ENCODE data around the gene FANCG.

FANCG gene

DNA sequence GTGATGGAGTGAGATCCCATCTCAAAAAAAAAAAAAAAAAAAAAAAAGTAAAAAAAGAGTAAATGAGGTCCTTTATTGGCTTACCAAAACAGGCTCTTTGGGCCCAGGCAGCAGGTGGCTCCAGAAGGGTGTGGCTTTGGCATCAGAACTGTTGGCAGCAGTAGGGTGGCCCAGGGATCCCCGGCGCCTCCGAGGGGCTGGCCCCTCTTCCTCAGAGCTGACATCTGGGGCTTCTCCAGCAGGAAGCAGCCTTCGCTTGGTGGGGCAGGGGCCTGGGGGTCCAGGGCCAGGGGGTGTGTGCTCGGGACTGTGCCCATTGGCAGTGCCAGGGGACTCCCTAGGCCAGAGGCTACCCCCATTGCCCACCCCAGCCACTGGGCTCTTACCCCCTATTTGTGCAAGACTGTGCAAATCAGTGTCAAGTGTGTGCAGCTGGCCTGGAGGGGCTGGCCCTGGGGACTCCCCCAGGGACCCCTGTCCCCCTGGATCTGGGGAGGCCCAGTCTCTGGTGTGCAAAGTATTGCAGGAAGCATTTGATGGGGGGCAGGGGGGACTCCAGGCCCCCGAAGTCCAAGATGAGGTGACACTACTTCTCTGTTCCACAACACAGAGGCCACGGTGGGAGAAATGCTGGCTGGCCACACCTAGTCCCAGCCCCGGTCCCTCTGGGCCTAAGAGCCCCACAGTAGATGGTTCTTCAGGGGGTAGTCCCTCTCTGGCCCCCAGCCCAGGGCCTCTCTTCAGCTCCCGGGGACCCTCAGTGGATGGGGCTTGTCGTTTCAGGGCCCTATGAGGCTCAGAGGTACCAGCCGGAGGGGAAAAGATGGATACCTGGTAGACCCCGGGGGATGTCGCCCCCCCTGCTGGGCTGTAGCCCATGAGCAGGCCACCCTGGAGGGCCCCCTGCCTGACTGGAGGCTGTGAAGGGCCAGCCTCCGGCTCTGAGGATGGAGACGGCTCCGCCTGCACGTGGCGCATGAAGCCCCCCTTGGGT lies 27.9 kb upstream of the FANCG start:
- Mint-ChIP-seq H3K4me1 (peaks cover 39% of the 10 kb centered on the region), H3K27ac (peak overlapping the region in 1 of 2 donors; percentile 60), H3K4me3 (no peak overlapping the region), H3K27me3 (no peaks in the 10 kb centered on the region), H3K9me3 (no peaks in the 10 kb centered on the region)
- ATAC-seq = no peak
- no peak for DNase-seq

DNA sequence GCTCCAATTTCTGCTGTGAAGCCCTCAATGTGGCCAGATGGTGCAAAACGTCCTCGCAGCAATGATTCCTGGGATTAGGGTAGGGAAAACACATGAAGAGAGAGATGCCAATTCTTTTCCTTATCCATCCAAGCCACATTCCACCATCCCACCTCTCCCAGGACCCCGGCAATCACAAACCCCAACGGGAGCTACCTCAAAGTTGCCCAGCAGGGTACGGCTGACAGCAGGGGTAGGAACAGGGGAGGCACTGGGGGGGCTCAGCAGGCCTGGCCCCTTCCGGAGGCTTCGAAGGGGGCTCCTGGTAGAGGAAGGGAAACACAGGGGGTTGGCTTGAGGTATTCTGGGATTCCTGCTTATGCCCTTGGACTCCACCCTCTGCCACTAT lies 26.6 kb upstream of the FANCG start:
- H3K27me3 Mint-ChIP-seq = no peaks in the 10 kb centered on the region
- no peaks in the 10 kb centered on the region for H3K9me3 Mint-ChIP-seq
- H3K4me1 Mint-ChIP-seq = peaks cover 39% of the 10 kb centered on the region
- H3K27ac Mint-ChIP-seq = no peak overlapping the region
- H3K4me3 Mint-ChIP-seq = no peak overlapping the region
- DNase-seq (no peak), ATAC-seq (no peak)

DNA sequence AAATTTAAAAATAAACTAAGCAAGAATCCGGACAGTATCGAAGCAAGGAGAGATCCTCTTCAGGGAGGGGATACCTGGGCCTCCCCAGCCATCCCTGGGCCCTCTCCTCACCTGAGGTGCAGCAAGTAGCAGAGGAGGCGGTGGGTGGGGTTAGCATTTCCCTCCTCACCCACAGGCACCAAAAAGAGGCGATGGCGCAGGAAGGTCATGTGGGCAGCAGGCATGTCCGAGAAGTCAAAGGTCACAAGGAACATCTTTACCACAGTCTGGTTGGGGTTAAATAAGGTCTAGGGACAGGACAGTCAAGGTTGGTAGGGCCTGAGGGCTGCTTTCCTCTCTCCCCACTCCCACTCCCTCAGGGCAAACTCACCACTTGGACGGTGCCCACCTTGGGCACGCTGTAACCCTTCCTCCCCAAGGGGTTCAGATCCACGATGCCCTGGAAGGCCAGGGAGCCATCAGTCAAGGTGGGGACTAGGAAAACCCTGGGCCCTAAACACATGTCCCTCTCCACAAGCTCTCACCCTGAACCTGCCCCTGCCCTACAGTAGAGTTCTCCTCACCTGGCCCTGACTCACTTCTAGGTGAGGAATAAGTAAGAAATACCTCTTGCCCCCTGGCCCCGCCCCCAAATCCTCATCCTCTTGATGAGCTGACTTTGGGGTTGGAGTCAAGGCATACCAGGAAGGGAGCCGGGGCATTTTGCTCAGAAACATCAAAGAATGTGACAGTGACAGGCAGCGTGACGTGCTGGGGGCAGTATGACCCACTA lies 26.0 kb upstream of the FANCG start:
- H3K9me3 Mint-ChIP-seq = no peaks in the 10 kb centered on the region
- no peak for DNase-seq
- no peak overlapping the region for H3K4me3 Mint-ChIP-seq
- ATAC-seq = no peak
- H3K27me3 Mint-ChIP-seq = no peaks in the 10 kb centered on the region
- H3K4me1 Mint-ChIP-seq = peaks cover 39% of the 10 kb centered on the region
- H3K27ac Mint-ChIP-seq = no peak overlapping the region

DNA sequence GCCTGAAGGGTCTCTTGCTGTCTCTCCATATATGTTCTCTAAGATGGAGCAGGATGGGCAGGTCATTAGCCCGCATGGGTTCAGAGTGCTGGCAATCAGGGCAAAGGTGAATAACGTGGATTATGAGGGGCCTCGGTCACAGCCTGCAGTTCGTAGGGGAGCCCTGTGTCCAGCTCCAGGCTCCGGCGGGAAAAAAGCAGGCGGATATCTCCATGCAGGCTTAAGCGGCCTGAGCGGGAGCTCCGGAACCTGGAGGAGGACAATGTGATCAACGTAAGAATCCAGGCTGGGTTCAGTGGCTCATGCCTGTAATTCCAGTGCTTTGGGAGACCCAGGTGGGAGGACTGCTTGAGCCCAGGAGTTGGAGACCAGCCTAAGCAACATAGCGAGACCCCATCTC lies 25.4 kb upstream of the FANCG start:
- Mint-ChIP-seq H3K27ac (no peak overlapping the region), H3K9me3 (no peaks in the 10 kb centered on the region), H3K27me3 (no peaks in the 10 kb centered on the region), H3K4me3 (no peak overlapping the region), H3K4me1 (peaks cover 39% of the 10 kb centered on the region)
- ATAC-seq = no peak
- DNase-seq = no peak

DNA sequence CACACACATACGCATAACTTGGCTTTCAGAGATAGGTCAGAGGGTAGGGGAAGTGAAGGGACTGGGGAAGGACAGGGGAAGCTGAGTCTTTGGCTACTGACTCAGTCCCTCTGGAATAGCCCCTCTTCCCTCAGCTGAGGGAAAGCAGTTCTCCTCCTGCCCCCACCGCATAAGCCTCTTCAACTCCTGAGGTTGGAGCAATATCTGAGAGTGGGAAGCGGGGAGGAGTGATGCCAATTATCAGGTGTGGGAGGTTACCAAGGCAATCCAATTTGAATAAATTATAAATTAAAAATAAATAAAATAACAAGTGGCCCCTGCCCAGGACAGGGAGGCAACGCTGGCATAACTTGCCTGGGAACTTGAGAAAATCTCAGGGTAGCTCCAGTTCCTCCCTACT lies 24.8 kb upstream of the FANCG start:
- ATAC-seq = no peak
- Mint-ChIP-seq H3K4me1 (peaks cover 41% of the 10 kb centered on the region), H3K27ac (no peak overlapping the region), H3K9me3 (no peaks in the 10 kb centered on the region), H3K27me3 (no peaks in the 10 kb centered on the region), H3K4me3 (no peak overlapping the region)
- no peak for DNase-seq

DNA sequence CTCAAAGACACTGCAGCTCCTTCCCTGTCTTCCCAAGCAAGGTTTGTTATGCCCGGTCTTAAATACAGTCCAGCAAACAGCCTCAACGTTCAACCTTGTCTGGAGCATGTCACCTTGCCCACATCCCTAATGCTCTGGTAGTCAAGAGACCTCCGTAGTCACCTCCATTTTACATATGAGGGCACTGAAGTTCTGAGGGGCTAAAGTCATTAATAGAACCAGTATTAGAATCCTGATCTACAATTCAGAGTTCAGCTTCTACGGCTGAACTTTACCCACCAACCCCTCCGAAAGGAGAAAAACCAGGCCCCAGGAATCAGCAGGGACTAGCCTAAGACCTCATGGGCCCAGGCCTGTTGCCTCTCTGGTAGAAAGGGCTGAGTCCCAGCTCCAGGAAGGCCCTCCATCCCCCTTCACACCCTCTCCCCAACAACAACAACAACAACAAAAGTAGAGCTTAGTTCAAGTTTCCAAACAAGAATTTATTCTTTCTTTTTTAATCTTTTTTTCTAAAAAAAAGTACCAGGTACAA lies 24.0 kb upstream of the FANCG start:
- Mint-ChIP-seq H3K9me3 (no peaks in the 10 kb centered on the region), H3K27ac (peak overlapping the region; percentile 93 to 99), H3K27me3 (no peaks in the 10 kb centered on the region), H3K4me1 (peaks cover 45% of the 10 kb centered on the region), H3K4me3 (peak overlapping the region; percentile 96 to 99)
- ATAC-seq (no peak), DNase-seq (no peak)

DNA sequence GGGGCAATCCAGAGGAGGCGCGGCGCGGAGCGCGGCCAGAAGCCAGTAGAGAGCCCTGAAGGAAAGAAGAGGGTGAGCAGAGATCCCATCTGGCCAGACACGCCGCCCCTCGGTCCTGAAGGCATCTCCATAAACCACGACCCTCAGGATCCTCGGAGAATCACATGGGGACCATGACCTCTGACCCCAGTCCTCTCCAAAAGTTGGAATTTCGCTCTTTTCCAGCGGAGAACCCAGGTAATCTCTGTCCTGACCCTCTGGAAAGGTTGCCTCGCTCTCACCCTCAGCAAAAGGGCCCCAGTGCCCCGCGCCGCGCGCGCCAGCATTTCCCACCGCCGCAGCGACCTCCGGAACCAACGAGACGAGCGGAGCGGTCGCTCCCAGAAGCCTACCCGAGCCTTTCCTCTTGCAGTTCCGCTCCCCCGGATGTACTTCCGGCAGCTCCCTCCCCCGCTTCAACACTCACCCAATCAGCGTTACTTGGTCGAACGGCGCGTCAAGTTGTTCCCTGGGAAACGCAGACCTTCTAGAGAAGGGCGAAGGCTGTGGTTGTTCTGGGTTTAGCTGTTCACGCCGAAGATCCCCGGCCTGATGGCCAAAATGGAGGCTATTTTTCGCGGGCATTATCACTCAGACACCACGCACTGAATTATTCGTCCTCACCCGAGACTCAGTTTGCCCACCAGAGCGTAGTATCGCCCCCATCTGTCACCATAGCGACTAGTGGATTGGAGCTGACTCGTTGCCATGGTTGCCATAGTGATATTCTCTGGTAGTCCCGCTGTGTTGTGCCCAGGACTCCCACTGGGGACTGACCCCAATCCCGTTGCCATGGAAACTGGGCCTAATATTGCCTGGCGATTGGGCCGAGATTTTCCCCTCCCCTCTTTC lies 23.3 kb upstream of the FANCG start, which contains the start of gene STOML2:
STOML2 (minus strand) TSS at position 363 of the 891 bp plus-strand sequence; CDS start at position 326, 37 bp downstream.
- no peaks in the 10 kb centered on the region for H3K9me3 Mint-ChIP-seq
- peak within 1 kb of the TSS; percentile 96 to 99 for H3K4me3 Mint-ChIP-seq
- DNase-seq (peak; percentile 81 to 93), ATAC-seq (peak; percentile 98)
- peak within 1 kb of the TSS; percentile 99 for H3K27ac Mint-ChIP-seq
- H3K27me3 Mint-ChIP-seq = no peaks in the 10 kb centered on the region
- H3K4me1 Mint-ChIP-seq = peaks cover 46% of the 10 kb centered on the region

DNA sequence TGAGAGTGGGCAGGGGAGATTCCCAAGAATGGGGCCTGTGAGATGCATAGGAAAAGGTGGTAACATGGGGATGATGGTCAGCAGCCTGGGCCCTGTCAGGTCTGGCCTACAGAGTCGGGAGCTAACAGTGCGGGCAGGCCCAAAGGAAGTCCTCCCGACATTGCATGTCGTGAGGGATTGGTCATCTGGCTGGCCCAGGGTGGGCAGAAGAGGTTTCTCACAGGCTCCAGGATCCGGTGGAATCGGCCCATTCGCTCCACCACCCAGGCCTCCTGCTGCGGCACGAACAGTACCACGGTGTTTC lies 22.7 kb upstream of the FANCG start:
- DNase-seq (no peak), ATAC-seq (peak; percentile 47)
- H3K27me3 Mint-ChIP-seq = no peaks in the 10 kb centered on the region
- no peaks in the 10 kb centered on the region for H3K9me3 Mint-ChIP-seq
- H3K4me1 Mint-ChIP-seq = peaks cover 52% of the 10 kb centered on the region
- peak overlapping the region; percentile 99 for H3K27ac Mint-ChIP-seq
- peak overlapping the region; percentile 96 to 99 for H3K4me3 Mint-ChIP-seq

DNA sequence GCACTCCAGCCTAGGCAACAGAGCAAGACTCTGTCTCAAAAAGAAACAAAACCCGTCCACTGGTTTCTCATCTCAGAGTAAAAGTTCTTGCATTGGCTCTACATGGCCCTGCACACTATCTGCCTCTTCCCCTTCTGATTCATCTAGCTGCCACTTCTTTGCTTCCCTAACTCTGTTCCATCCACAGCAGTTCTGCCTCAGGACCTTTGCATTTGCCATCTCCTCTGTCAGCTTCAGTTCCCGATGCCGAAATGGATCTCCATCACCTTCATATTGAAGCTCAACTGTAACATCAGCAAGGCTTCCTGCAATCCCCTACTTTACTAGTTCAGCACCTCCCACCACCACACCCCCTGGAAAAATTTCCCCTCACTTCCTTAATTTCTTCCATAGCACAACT lies 17.8 kb upstream of the FANCG start:
- no peak for DNase-seq
- Mint-ChIP-seq H3K27me3 (no peaks in the 10 kb centered on the region), H3K4me3 (peak overlapping the region in 1 of 2 donors; percentile 35), H3K9me3 (no peaks in the 10 kb centered on the region), H3K27ac (peak overlapping the region; percentile 14 to 65), H3K4me1 (peaks cover 78% of the 10 kb centered on the region)
- ATAC-seq = no peak

DNA sequence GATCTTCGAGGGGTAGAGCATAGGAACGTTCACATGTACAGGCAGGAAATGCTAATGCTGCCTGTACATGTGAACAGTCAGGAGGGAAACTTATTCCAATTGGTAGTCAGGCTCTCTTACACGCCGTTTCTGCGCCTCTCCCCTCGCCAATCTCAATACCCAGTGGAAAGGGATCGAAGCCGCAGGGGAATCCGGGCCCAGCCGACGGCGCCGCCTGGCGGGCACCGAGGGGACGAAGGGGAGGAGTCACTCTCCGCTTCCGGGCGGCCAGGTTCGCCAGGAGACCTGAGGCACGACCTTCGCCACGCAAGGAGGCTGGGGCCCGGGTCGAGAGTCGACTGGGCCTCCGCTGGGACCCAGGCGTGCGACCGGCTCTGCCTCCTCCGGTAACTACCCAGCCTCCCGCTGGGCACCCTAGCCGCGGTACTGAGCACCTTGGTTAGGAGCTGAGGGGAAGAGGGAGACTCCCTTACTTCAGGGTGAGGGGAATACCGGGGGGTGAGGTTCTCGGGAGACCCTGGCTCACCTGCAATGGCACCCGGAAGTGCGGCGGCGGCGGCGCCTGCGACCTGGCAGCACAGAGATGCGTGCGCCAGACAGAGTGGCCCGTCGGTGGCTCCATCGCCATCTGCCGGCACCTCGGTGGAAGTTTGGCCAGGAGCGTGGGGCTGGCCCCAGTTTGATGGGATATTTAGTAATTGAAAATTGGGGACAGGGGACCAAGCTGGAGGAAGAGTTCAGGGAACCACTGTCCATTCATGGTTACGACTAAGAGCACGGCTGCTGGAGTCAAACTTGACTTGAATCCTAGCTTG lies 16.5 kb upstream of the FANCG start, which contains the start of gene PIGO:
PIGO (minus strand) TSS at position 557 of the 815 bp plus-strand sequence. CDS start 1,026 bp downstream, outside the sequence.
- Mint-ChIP-seq H3K9me3 (no peaks in the 10 kb centered on the region), H3K4me1 (peaks cover 65% of the 10 kb centered on the region)

DNA sequence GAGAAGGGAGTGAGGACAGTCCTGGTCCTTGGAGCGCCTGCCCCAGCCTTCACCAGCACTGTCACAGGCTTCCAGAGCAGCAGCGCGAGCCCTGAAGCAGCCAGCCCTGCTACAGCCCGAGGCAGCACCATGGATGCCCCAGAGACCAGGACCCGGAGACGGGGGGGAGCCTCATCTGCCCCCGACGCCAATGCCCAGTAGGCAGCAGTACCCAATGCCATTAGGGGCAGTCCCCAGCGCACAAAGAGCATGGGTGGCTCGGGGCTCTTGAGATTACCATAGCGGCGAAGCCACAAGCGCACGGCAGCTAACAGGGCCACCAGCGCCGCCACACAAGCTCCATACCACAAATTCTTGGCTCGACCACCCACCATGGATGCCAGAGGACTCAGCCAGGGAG lies 11.8 kb upstream of the FANCG start:
- H3K27ac Mint-ChIP-seq = no peak overlapping the region
- ATAC-seq (no peak), DNase-seq (no peak)
- no peaks in the 10 kb centered on the region for H3K27me3 Mint-ChIP-seq
- peaks cover 29% of the 10 kb centered on the region for H3K4me1 Mint-ChIP-seq
- H3K9me3 Mint-ChIP-seq = no peaks in the 10 kb centered on the region
- no peak overlapping the region for H3K4me3 Mint-ChIP-seq

More for the DNA sequence above, 16.5 kb upstream of the FANCG start, which contains the start of gene PIGO:
- peak within 1 kb of the TSS; percentile 97 to 99 for H3K27ac Mint-ChIP-seq
- ATAC-seq = peak; percentile 94
- peak within 1 kb of the TSS; percentile 87 to 92 for H3K4me3 Mint-ChIP-seq
- peak; percentile 92 to 93 for DNase-seq
- no peaks in the 10 kb centered on the region for H3K27me3 Mint-ChIP-seq

DNA sequence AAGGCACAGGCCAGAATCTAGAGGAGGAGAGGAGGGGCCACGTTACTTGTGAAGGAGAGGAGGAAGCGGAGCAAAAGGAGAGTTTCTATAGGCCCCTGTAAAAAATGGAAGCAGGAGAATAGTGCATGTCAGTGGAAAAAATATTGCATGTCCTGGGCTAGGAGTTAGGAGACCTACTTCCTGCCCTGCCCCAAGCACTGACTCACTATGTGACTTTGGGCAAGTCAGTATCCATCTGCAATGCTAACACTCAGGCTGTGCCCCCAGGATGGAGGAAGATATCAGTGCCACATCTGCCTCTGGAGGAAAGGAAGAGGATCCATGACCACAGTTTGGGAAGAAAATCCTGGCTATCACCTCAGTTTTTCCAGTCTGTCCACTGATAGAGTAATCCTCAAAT lies 9.7 kb upstream of the FANCG start:
- Mint-ChIP-seq H3K27ac (no peak overlapping the region), H3K9me3 (no peaks in the 10 kb centered on the region), H3K4me1 (peaks cover 9% of the 10 kb centered on the region), H3K4me3 (no peak overlapping the region), H3K27me3 (no peaks in the 10 kb centered on the region)
- ATAC-seq = no peak
- no peak for DNase-seq

DNA sequence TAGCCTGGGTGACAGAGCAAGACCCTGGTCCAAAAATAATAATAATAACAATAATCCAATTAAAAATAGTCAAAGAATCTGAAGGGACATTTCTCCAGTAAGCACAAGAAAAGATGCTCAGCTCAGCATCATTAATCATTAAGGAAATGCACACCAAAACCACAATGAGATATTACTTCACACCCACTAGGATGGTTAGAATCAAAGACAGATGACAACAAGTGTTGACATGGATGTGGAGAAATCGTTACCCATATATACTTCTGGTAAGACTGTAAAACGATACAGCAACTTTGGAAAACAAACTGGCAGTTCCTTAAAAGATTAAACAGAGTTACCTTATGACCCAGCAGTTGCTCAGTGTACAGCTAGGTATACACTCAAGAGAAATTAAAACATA lies 5.3 kb upstream of the FANCG start:
- no peaks in the 10 kb centered on the region for H3K9me3 Mint-ChIP-seq
- ATAC-seq = no peak

DNA sequence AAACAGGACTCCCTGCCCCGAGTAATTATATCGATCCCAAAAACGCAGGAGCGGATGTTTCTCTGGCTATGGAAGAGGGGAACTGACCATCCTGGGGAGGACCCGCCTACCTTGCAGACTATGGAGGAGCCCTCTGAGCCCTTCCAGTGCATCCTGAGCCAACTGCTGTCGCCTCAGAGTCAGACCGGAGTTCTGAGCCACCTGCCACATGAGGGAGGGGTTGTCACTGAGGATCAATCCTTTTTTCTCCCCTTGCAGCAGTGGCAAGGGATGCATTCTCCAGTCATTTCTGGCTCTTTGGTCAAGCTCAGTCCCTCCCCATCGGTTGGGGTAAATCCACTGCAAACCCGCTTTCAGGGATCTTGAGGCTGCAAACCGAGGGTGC lies 709 bp downstream of the FANCG start:
- ATAC-seq (peak; percentile 8), DNase-seq (no peak)
- no peaks in the 10 kb centered on the region for H3K9me3 Mint-ChIP-seq
- peak overlapping the region; percentile 48 to 76 for H3K27ac Mint-ChIP-seq
- peak overlapping the region; percentile 98 for H3K4me3 Mint-ChIP-seq
- H3K4me1 Mint-ChIP-seq = peaks cover 42% of the 10 kb centered on the region
- no peaks in the 10 kb centered on the region for H3K27me3 Mint-ChIP-seq

More for the DNA sequence above, 5.3 kb upstream of the FANCG start:
- Mint-ChIP-seq H3K27me3 (no peaks in the 10 kb centered on the region), H3K4me3 (no peak overlapping the region), H3K27ac (no peak overlapping the region), H3K4me1 (peaks cover 4% of the 10 kb centered on the region)
- no peak for DNase-seq

Data from stimulated activated naive CD8-positive, alpha-beta T cell treated with anti-CD3 and anti-CD28 coated beads, Interleukin-15, amount 100 ng/mL, for 72 hours (primary cell).